ENCODE measurements around the gene NME4.
A peak's percentile ranks its signal among the peaks of the same experiment; 100 is the strongest.

- peak in 1 of 2 donors; percentile 65 for TF ChIP-seq POLR2A (IDR thresholded peaks at IDR 0.05)
- TF ChIP-seq, protein P1, sequence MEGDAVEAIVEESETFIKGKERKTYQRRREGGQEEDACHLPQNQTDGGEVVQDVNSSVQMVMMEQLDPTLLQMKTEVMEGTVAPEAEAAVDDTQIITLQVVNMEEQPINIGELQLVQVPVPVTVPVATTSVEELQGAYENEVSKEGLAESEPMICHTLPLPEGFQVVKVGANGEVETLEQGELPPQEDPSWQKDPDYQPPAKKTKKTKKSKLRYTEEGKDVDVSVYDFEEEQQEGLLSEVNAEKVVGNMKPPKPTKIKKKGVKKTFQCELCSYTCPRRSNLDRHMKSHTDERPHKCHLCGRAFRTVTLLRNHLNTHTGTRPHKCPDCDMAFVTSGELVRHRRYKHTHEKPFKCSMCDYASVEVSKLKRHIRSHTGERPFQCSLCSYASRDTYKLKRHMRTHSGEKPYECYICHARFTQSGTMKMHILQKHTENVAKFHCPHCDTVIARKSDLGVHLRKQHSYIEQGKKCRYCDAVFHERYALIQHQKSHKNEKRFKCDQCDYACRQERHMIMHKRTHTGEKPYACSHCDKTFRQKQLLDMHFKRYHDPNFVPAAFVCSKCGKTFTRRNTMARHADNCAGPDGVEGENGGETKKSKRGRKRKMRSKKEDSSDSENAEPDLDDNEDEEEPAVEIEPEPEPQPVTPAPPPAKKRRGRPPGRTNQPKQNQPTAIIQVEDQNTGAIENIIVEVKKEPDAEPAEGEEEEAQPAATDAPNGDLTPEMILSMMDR (IDR thresholded peaks at IDR 0.05): no peak
These were observed 4.7 kb downstream of the NME4 start, which contains the start of gene DECR2 for GRCh38 chr16:401468-402348.

Data from lower leg skin (tissue), 3 donors.